Measurements from ENCODE around the gene ATP5F1E. TPM values are rescaled to one million over a fixed set of nuclear protein-coding genes. Genes with fewer than 3 reads are reported as not detected.
A peak's percentile ranks its signal among the peaks of the same experiment; 100 is the strongest.

The ATP5F1E gene
- total and polyA plus RNA-seq, 2 of the 4 experiments (the other 2 are of a cell fraction), result 3.8 to 34.5 TPM

DNA sequence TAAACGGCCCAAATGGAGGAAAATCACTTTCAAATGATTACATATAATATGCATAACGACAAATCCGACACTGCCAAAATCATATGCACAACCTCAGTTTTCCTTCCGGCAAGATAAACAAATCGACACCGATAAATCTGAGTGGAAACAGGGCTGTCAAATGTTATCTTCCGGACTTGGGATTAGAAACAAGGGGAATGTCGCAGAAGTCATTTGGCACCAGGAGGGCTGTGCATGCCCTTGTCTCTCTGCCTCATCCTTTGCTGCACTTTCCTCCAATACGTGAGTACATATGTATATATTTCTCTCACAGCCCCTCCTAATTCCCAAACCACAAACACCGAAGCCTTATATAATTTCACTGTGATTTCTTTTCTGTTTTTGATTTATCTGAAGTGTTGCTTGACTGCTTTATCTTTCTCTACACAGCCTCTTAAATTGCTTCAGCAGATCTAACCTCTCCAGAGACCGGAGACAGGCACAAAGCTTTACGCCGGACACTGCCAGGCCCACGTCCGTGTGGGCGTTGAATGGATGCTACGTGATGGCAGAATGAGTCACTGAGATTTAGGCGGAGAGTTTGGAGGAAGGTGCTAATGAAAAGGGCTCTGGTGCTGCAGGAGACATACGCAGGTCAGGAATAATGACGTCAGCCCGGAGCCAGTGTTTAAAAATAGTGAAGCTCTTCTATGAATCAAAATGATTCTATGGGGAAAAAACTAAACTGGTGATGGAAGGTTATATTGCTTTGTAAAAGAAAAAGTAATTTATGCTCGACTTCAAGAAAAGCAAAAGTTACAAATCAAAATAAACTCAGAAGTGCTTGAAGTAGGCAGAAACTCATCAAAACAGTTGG lies 31.5 kb upstream of the ATP5F1E start:
- Histone ChIP-seq H3K18ac (ENCODE audit: low read depth, low read length) (no peak overlapping the region; the same call in 1 of the 2 replicates), H3K36me3 (ENCODE audit: control insufficient read depth, insufficient read depth, low read length) (no peaks in the 10 kb centered on the region), H3K4me1 (ENCODE audit: control insufficient read depth, insufficient read depth, low read length) (peaks cover 2% of the 10 kb centered on the region; the same call in 1 of the 2 replicates), H2BK120ac (ENCODE audit: low read depth, low read length) (no peak overlapping the region), H3K14ac (replicated peaks; ENCODE audit: low read depth, low read length) (no peak overlapping the region), H3K27me3 (ENCODE audit: control insufficient read depth, insufficient read depth, low read length) (peaks cover 6% of the 10 kb centered on the region), H4K20me1 (ENCODE audit: insufficient read depth, low read length) (no peaks in the 10 kb centered on the region), H3K4ac (ENCODE audit: low read depth, low read length) (no peak overlapping the region), H4K8ac (ENCODE audit: low read depth in 2 of 2, low read length in 2 of 2) (peak overlapping the region in 1 of 2 experiments; percentile 36; a peak in 1 of 4 replicates), H2BK5ac (ENCODE audit: low read depth, low read length, poor library complexity, severe bottlenecking) (peak overlapping the region; percentile 14), H3K4me3 (ENCODE audit: insufficient read depth, low read depth, low read length) (no peak overlapping the region), H4K91ac (ENCODE audit: insufficient read depth, low read depth, low read length) (no peak overlapping the region), H3K23ac (ENCODE audit: low read depth, low read length) (no peak overlapping the region; the same call in 1 of the 2 replicates), H3K9me1 (ENCODE audit: insufficient read depth, low read length) (no peaks in the 10 kb centered on the region), H2AK5ac (ENCODE audit: low read depth, low read length) (no peak overlapping the region), H4K5ac (ENCODE audit: low read depth, low read length) (no peak overlapping the region), H3K56ac (ENCODE audit: extremely low read depth, insufficient read depth, low read length) (no peak overlapping the region), H2AFZ (replicated peaks; ENCODE audit: low read length, poor library complexity) (peak overlapping the region; percentile 77), H2AK9ac (replicated peaks; ENCODE audit: low read depth, low read length, poor library complexity) (no peak overlapping the region), H3K4me2 (ENCODE audit: low read depth, low read length) (peak overlapping the region; percentile 37), H3K79me1 (ENCODE audit: low read depth in 1 of 2, low read length in 2 of 2) (no peaks in the 10 kb centered on the region), H2BK15ac (ENCODE audit: low read depth, low read length) (no peak overlapping the region), H3K9ac (ENCODE audit: low read depth, low read length) (peak overlapping the region; percentile 39; the same call in 1 of the 2 replicates), H3K9me3 (ENCODE audit: control insufficient read depth, insufficient read depth, low read length) (no peaks in the 10 kb centered on the region), H2BK20ac (ENCODE audit: low read depth, low read length) (no peak overlapping the region), H3K27ac (ENCODE audit: insufficient read depth, low read length) (no peak overlapping the region)
- intact Hi-C loops (cut with micrococcal nuclease), result no loop called here
- dilution Hi-C loops (cut with HindIII; ENCODE audit: low sequenced_read_pairs, unreplicated experiment), result no loop called here
- peak; percentile 97 for ATAC-seq (ENCODE audit: low read depth)
- ChIA-PET CTCF (no interaction called here), POLR2A (ENCODE audit: unreplicated experiment) (no interaction called here)
- in situ Hi-C loops (cut with MboI; ENCODE audit: low sequenced_read_pairs), result no loop called here
- BruUV-seq (replicated peaks), result no TSS peak
- WGBS, 2 experiments (ENCODE audit: extremely low coverage in 2 of 2, insufficient read length in 1 of 2), result 0% methylated on average over 4 of the region's 22 CpGs; no CpG with 5 or more reads in 1 of the 2 experiments
- DNase-seq, result peak; percentile 95
- TF ChIP-seq POLR2A (IDR thresholded peaks at IDR 0.05; ENCODE audit: low read depth, low read length) (peak; percentile 38; the same call in 1 of the 2 replicates), BHLHE40 (IDR thresholded peaks at IDR 0.05; ENCODE audit: low read depth, low read length) (peak; percentile 70), FOS (IDR thresholded peaks at IDR 0.05; ENCODE audit: low read depth, low read length) (peak; percentile 90)
- TF ChIP-seq, protein P1, sequence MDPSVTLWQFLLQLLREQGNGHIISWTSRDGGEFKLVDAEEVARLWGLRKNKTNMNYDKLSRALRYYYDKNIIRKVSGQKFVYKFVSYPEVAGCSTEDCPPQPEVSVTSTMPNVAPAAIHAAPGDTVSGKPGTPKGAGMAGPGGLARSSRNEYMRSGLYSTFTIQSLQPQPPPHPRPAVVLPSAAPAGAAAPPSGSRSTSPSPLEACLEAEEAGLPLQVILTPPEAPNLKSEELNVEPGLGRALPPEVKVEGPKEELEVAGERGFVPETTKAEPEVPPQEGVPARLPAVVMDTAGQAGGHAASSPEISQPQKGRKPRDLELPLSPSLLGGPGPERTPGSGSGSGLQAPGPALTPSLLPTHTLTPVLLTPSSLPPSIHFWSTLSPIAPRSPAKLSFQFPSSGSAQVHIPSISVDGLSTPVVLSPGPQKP (IDR thresholded peaks at IDR 0.05; ENCODE audit: borderline replicate concordance, low read depth, low read length), result no peak
